Gastroesophageal sphincter (tissue), 4 donors: ENCODE data around the gene EFHD2. TPM values are rescaled to one million over a fixed set of nuclear protein-coding genes. Genes with fewer than 3 reads are reported as not detected.
"Not testable (repeated sequence)": the region's sequence is repeated elsewhere in the genome, so short reads cannot be mapped to it uniquely, and the experiment has no call there.

ENCODE experiments used
- ATAC-seq: fragments of 150-250 bp; one replicate; pipeline ENCODE4 v1.9.1; 2016; ENCODE audit warnings: mild to moderate bottlenecking, moderate library complexity
- H3K27ac ChIP-seq, 4 donors: fragments of 200-600 bp; sonication (generic) in 3 of 4; 1 replicate in 3 of 4; 2 replicates in 1 of 4; pipeline ENCODE4 v1.5.1; 2016 to 2019
- H3K27me3 ChIP-seq: fragments of 200-600 bp; sonication (generic); one replicate; pipeline ENCODE4 v1.5.1; 2019
- H3K36me3 ChIP-seq, 2 donors: fragments of 200-600 bp; sonication (generic); one replicate each; pipeline ENCODE4 v1.5.1; 2019; ENCODE audit warnings: control low read depth in 1 of 2
- H3K4me1 ChIP-seq, 3 donors: fragments of 200-600 bp; sonication (generic); 1 replicate in 2 of 3; 2 replicates in 1 of 3; pipeline ENCODE4 v1.5.1; 2016 to 2019; ENCODE audit warnings: control low read depth in 2 of 3
- H3K4me3 ChIP-seq, 2 donors: fragments of 200-600 bp; sonication (generic); one replicate each; pipeline ENCODE4 v1.5.1; 2019; ENCODE audit warnings: mild to moderate bottlenecking in 1 of 2, moderate library complexity in 1 of 2
- H3K9me3 ChIP-seq, 3 donors: fragments of 200-600 bp; sonication (generic); one replicate each; pipeline ENCODE4 v1.5.1; 2017 to 2019; ENCODE audit warnings: control low read depth in 2 of 3
- EP300 ChIP-seq: sonication (generic); formaldehyde crosslinking; IDR thresholded peaks from one replicate; pipeline ENCODE4 v1.6.1; 2017; ENCODE audit warnings: antibody characterized with exemption, mild to moderate bottlenecking
- POLR2A ChIP-seq, 2 donors: fragments of 450-650 bp; IDR thresholded peaks; one replicate each; pipeline ENCODE4 v1.6.1; 2017; ENCODE audit warnings: antibody characterized with exemption in 2 of 2, mild to moderate bottlenecking in 2 of 2, moderate library complexity in 1 of 2
- POLR2AphosphoS5 ChIP-seq: sonication (generic); formaldehyde crosslinking; IDR thresholded peaks from one replicate; pipeline ENCODE4 v1.6.1; 2017; ENCODE audit warnings: antibody characterized with exemption
- WGBS, 2 donors: methylation state at CpG; one replicate each; pipeline ENCODE4 v1.1.5; 2018; ENCODE audit warnings: low coverage in 1 of 2; 5-methylcytosine and 5-hydroxymethylcytosine counted together
- total RNA-seq, 4 donors: library from RNA; depleted of rRNA; stranded (reverse); fragments of >200 nt; gene quantifications; one replicate each; pipeline ENCODE4 v1.1.0, GENCODE V29; 2016
- TF ChIP-seq, protein P1 (sequence below), 4 experiments: fragments of 200-600 bp in 2 of 4; fragments of 450-650 bp in 2 of 4; sonication (generic) in 1 of 4; IDR thresholded peaks; one replicate each; pipeline ENCODE4 v1.5.1; 2017 to 2019; ENCODE audit warnings: antibody characterized with exemption in 4 of 4, mild to moderate bottlenecking in 2 of 4, moderate library complexity in 2 of 4

Gene EFHD2
- total RNA-seq, 4 donors from 2014 or later, result 26.3 to 60.7 (median 53.7) TPM

GRCh38 chr1:15460708-15461095, 51.0 kb downstream of the EFHD2 start:
- Histone ChIP-seq H3K4me1 (peaks cover 0 to 13% (median 0%) of the 10 kb centered on the region in 3 donors), H3K9me3 (no peaks in the 10 kb centered on the region), H3K36me3 (no peaks in the 10 kb centered on the region), H3K27ac (no peak overlapping the region), H3K4me3 (no peak overlapping the region), H3K27me3 (no peaks in the 10 kb centered on the region)
- no peak for ATAC-seq
- 73 to 96% methylated on average over 4 to 9 of the region's 9 CpGs for WGBS, 2 donors
- TF ChIP-seq, protein P1, sequence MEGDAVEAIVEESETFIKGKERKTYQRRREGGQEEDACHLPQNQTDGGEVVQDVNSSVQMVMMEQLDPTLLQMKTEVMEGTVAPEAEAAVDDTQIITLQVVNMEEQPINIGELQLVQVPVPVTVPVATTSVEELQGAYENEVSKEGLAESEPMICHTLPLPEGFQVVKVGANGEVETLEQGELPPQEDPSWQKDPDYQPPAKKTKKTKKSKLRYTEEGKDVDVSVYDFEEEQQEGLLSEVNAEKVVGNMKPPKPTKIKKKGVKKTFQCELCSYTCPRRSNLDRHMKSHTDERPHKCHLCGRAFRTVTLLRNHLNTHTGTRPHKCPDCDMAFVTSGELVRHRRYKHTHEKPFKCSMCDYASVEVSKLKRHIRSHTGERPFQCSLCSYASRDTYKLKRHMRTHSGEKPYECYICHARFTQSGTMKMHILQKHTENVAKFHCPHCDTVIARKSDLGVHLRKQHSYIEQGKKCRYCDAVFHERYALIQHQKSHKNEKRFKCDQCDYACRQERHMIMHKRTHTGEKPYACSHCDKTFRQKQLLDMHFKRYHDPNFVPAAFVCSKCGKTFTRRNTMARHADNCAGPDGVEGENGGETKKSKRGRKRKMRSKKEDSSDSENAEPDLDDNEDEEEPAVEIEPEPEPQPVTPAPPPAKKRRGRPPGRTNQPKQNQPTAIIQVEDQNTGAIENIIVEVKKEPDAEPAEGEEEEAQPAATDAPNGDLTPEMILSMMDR (IDR thresholded peaks at IDR 0.05), result no peak
- no peak for TF ChIP-seq POLR2AphosphoS5

GRCh38 chr1:15463064-15463800, 53.5 kb downstream of the EFHD2 start:
- H3K4me1 ChIP-seq, result peaks cover 0 to 13% (median 0%) of the 10 kb centered on the region in 3 donors
- WGBS, 2 donors, result no CpG with 5 or more reads among the region's 15 CpGs
- H3K4me3 ChIP-seq, H3K27me3 ChIP-seq, H3K36me3 ChIP-seq, ATAC-seq, H3K27ac ChIP-seq, H3K9me3 ChIP-seq: not testable (repeated sequence)

DNA sequence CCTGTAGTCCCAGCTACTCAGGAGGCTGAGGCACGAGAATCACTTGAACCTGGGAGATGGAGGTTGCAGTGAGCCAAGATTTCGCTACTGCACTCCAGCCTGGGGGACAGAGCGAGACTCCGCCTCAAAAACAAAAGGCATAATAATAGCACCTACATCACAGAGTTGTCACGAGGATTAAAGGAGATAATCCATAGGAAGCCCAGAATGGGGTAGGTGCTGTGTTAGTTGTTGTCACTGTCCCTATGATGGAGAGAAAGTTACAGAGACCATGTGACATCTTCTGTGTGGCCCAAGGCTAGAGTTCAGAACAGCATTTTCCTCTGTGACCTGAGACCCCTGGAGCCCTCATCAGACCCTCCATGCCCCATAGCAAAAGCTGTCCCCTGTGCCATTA, 54.2 kb downstream of the EFHD2 start:
- WGBS, 2 donors, result 90 to 94% methylated on average over 3 to 5 of the region's 5 CpGs
- H3K27ac ChIP-seq, ATAC-seq, H3K27me3 ChIP-seq, H3K9me3 ChIP-seq, H3K4me3 ChIP-seq, H3K36me3 ChIP-seq: not testable (repeated sequence)
- H3K4me1 ChIP-seq, result peaks cover 0 to 14% (median 0%) of the 10 kb centered on the region in 3 donors

DNA sequence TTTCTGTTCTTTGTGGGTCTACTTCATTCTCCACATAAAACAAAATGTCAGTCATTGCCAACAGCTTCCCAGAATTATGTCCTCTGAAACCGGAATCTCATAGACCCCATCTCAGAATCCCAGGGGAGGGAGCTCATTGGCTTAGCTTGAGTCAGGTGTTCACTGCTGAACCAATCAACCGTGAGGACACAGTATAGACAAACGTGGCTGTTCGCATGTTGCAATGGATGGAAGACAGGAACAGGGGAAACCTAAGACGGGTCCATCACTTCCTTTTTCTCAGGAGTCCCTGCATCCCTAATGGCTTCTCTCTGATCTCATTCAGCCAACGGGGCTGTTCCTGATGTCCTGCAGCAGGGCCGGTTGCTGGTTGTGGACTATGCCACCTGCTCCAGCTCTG, 56.0 kb downstream of the EFHD2 start:
- TF ChIP-seq POLR2A (IDR thresholded peaks at IDR 0.05) (no peak), POLR2AphosphoS5 (no peak), EP300 (no peak)
- TF ChIP-seq, protein P1 (IDR thresholded peaks at IDR 0.05), result no peak
- Histone ChIP-seq H3K9me3 (no peaks in the 10 kb centered on the region), H3K27me3 (no peaks in the 10 kb centered on the region), H3K27ac (no peak overlapping the region), H3K4me3 (no peak overlapping the region), H3K4me1 (peaks cover 0 to 14% (median 0%) of the 10 kb centered on the region in 3 donors), H3K36me3 (no peaks in the 10 kb centered on the region)
- 61% methylated on average over 3 of the region's 7 CpGs; no CpG with 5 or more reads in 1 of the 2 donors for WGBS, 2 donors
- no peak for ATAC-seq

- 80% methylated on average over 2 of the region's 22 CpGs; no CpG with 5 or more reads in 1 of the 2 donors for WGBS, 2 donors
- not testable (repeated sequence) for H3K9me3 ChIP-seq, H3K27me3 ChIP-seq, H3K4me3 ChIP-seq, H3K27ac ChIP-seq, ATAC-seq, H3K36me3 ChIP-seq
- peaks cover 0 to 14% (median 0%) of the 10 kb centered on the region in 3 donors for H3K4me1 ChIP-seq
Measured at GRCh38 chr1:15466955-15467625, 57.4 kb downstream of the EFHD2 start.

DNA sequence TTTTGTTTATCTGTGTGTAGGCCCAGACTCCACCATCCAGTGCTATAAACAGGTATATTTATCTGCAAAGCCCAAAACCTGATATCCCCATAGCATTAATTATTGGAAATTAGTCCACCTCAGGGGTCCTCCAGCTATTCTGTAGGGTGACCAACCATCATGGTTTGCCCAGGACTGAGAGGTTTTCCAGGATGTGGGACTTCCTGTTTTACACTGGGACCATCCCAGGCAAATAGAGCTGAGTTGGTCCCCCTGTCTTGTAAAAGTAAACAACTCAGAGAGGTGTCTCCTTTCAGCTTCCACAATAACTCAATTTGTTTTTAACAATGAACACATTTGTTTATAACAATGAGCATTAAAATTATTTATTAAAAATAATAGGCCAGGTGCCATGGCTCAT, 58.5 kb downstream of the EFHD2 start:
- no peak for ATAC-seq
- Histone ChIP-seq H3K27me3 (no peaks in the 10 kb centered on the region), H3K4me3 (no peak overlapping the region), H3K9me3 (no peaks in the 10 kb centered on the region), H3K4me1 (peaks cover 0 to 14% (median 0%) of the 10 kb centered on the region in 3 donors), H3K36me3 (no peaks in the 10 kb centered on the region), H3K27ac (no peak overlapping the region)
- TF ChIP-seq POLR2AphosphoS5 (no peak), POLR2A (IDR thresholded peaks at IDR 0.05) (no peak), EP300 (no peak)
- TF ChIP-seq, protein P1 (IDR thresholded peaks at IDR 0.05), result no peak
